LHCN-M2 (cell line): Measurements from ENCODE around the gene SEMA7A. TPM values are rescaled to one million over a fixed set of nuclear protein-coding genes. Genes with fewer than 3 reads are reported as not detected.
A peak's percentile ranks its signal among the peaks of the same experiment; 100 is the strongest.

Experiments used
- DNase-seq: peaks from one replicate; pipeline ENCODE4 v3.0.0-alpha.2; 2012; ENCODE audit warnings: low read depth
- total RNA-seq: library from RNA; depleted of rRNA; stranded (reverse); fragments of >200 nt; gene quantifications from 2 replicates; pipeline ENCODE4 v1.2.3, GENCODE V29; 2014

SEMA7A gene
- total RNA-seq, 1 experiment from 2014 or later, result 131 TPM

GRCh38 chr15:74387141-74387541, 46.6 kb downstream of the SEMA7A start:
- DNase-seq, result no peak

- DNase-seq, result no peak
Observed at GRCh38 chr15:74386496-74387140, 47.1 kb downstream of the SEMA7A start.

DNA sequence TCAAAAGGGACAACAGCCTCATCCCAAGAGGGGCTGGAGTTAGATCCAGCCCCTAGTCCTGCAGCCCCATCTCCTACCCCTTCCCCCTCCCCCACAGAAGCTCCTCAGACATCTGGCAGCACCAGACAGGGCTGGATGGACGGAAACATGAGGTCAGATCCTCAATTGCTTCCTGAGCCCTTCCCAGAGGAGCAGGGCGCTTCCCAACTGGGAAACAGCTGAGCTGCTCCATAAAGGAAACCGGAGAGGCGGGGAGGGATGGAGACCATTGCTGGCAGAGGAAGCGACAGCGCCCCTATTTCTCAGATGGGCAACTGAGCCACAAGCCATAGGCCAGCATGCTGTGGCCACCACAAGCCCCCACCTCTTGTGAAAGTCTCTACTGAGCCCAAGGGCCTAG, 48.0 kb downstream of the SEMA7A start:
- DNase-seq, result peak; percentile 44

DNA sequence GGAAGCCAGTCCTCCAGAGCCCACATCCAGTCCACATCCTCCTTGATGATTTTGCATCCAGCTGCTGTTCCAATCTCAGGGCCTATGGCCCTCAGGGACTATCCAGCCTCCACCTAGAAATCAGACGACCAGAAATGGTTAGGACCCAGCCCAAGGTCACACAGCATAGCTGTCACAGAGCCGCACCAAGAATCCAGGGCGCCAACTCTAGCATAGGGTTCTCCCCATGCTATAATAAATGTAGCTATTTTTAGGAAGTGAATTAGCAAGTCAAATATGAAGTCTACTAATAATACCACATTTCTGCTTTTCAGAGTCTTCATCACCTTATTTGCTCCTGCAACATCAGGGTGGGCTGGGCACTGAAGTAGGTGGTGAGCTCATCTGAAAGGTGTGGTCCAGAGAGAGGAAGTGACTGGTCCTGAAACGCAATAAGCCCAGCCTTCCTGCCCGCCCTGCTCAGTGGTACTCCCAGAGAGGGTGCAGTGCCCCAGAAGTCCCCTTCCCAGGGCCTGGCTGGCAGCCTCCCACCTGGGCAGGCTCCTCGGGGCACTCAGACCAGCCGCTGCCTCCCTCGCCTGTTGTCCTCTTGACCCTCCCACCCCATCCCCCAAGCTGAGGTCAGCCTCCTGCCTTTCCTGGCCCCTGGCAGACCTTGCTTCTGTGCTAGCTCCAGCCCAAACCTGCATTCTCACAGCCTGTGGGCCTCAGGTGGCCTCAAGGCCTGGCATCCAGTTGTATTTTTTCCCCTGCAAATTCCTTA, 48.7 kb downstream of the SEMA7A start:
- peak; percentile 50 for DNase-seq

GRCh38 chr15:74384566-74384880, 49.2 kb downstream of the SEMA7A start:
- DNase-seq, result no peak

GRCh38 chr15:74383695-74384565, 49.8 kb downstream of the SEMA7A start:
- DNase-seq, result peak; percentile 64

DNA sequence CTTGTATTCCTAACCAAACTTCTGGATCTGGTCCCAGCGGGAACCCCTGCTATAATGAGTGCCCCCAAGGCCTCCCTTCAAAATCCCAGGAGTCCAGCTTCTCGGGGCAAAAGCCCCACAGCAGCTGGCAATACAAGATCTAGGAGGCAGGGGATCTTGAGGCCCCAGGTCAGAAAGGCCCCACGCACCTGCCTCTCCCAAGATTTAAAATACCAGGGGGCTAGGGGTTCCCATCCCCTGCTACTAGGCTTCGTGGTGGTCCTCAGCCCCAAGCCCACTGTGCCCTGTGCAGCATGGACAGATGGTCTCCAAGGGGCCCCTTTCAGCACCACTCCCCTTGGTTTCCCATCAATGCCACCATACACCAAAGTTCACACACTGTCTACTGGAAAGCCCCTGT, 50.5 kb downstream of the SEMA7A start:
- no peak for DNase-seq

- peak; percentile 77 for DNase-seq
Observed at GRCh38 chr15:74382004-74382816, 51.5 kb downstream of the SEMA7A start.

DNA sequence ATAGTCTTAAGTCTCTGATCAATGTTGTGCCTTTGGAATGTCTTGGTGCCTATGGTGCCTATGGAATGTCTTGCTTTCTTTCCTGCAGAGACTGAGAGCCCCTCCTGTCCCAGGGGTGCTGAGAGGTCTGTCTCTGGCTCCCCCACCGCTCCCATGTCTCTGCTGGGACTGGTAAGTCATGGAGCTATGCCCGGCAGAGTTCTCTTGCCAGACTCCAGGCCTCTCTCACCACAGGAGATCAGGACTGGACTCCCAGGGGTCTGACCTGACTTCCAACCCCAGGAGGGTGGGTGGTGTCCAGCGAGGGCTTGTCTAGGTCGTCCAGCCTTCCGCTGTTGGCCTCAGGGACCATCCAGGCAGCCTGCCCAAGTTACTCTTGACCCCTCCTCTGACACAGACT, 52.3 kb downstream of the SEMA7A start:
- no peak for DNase-seq

DNA sequence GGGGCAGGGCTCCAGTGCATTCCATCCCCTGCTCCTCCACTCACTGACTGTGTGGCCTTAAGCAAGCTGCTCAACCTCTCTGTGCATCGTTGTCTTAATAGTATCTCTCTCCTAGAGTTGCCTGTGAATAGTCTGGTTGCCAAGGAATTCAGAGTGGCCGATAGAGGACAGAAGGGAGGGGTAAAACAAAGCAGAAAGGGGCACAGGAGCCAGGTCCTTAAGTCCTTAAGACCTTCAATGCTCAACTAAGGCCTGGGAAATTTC, 52.6 kb downstream of the SEMA7A start:
- no peak for DNase-seq

- DNase-seq, result no peak
Observed at GRCh38 chr15:74380361-74381189, 53.2 kb downstream of the SEMA7A start.

- no peak for DNase-seq
Observed at GRCh38 chr15:74378848-74379247, 54.9 kb downstream of the SEMA7A start.

DNA sequence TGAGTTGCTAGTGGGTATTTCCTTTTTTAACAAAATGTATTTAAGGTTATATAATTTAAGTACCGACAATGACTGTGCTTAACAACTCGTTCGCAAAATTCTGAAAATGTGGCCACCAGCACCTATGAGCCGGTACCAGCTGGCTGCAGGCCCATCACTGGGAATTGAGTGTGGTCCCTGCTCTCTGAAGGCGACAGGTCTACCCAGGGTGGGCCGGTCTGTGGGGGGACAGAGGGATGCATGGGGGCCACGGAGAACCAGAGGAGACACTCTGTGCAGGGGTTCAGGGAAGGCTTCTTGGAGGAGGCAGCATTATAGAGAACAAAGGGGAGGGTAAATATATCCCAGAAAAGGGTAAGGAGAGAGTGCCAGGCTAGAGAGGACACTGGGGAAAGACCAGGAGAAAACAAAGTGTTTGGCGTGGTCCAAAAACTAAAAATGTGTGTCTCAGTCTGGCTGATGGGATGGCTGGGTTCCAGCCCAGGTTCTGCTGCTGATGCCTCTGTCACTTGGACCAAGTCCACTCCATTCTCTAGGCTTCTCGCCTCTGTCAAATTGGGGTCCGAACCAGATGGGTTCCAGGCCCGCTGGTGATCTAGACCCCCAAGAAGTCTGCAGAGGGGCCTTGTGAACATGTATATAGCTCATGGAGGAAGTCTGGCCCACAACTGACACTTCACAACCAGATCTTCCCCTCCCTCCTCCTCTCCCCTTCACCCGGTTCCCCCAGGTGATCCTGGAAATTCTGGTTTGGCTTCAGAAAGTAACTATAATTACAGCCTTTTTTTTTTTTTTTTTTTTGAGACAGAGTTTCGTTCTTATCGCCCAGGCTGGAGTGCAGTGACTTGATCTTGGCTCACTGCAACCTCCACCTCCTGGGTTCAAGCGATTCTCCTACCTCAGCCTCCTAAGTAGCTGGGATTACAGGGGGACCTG, 55.7 kb downstream of the SEMA7A start:
- no peak for DNase-seq

DNA sequence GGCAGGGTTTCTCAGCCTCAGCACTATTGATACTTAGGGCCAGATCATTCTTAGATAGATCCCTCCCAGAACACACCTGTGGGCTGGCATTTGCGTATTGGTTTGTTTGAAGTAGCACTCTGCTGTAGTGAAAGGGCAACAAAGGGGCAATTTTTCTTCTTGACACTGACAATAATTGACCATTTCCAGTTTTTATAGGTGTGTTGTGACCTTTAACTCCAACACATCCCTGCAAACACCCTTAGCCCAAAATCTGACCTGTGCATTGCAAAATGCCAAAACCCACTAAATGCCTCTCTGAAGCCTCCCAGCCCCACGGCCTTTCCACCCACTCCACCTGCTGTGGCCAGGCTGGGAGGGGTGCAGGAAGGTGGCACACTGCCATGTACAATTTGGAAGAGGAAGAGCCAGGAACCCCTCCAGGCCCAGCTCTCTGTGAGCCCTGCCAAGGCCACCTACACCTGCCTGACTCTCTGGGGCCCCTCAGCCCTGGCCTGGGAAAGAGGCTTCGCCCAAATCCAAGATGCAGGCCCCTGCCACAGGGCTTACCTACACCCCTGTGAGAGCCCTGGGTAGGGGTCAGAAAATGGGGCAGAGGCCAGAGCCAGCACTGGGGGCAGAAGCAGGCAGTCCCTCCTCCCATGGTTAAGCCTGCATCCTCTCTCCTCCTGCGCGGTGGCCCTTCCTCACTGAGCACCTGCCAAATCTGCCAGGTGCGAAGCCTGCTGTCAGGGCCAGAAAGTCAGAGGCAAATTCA, 56.8 kb downstream of the SEMA7A start:
- no peak for DNase-seq

DNA sequence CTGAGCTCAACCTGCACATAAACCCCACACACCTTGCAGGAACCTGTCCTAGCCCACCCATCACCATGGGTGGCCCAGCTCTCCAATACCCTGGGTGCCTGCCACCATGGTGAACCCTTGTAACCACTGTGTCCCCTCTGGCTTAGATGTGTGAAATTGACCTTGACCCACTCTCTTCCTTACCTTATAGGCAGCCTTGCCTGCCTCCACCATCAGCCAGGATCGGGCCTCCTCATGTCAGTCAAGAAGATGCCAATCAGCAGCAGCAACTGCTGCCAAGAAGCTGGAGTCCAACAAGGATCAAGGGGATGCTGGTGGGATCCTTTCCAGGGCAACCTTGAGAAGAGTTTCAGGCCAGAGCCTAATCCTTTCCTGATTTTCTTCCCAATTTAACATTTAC, 57.5 kb downstream of the SEMA7A start:
- DNase-seq, result no peak

DNA sequence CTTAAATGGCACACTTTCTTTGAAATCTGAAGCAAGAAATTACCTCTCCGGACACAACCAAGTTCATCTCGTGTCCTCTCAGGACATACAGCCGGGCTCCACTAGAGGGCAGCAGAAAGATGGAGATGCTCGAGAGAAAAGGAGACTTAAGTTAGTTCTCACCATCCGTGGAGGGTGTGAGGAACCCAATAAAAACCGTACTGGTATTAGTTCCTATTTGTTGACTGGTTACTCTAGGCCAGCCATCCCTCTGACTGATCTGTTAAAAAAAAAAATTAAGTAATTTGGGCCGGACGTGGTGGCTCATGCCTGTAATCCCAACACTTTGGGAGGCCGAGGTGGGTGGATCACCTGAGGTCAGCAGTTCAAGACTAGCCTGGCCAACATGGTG, 58.5 kb downstream of the SEMA7A start:
- DNase-seq, result peak; percentile 82

DNA sequence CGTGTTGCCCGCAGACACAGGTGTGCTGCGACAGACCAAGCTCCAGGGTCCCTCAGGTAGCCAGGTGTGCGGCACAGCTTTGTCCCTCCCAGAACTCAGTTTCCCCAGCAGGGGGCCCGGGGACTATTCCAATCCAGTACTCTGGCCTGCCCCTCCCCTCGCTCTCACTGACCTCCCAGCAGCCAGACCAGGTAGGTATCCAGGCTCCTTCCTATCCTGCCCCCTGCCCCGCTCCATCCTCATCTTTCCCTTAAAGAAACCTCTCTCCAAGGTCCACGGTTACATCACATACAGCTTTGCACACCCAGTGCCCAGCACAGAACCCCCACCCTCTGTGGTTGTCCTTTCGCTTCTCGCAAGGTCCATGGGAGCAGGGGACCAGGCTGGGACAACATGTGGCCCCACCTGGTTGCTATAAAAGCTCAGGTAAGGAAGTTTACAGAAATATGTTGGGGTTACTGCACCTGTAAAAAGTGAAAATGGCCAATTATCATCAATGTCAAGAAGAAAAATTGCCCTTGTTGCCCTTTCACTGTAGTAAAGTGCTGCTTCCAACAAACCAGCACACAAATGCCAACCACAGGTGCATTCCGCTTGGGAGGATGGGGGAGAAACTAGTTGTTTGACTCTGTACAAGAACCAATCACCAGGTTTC, 59.0 kb downstream of the SEMA7A start:
- DNase-seq, result no peak
